GM12865 (cell line): ENCODE measurements around the gene ELOF1.
A peak's percentile ranks its signal among the peaks of the same experiment; 100 is the strongest.

ENCODE experiments used
- DNase-seq: peaks from one replicate; pipeline ENCODE4 v3.0.0; 2010; ENCODE audit warnings: low read depth
- H3K4me3 ChIP-seq: 2 replicates; pipeline ENCODE4 v1.5.1; 2011; ENCODE audit warnings: mild to moderate bottlenecking, low read depth, low read length, control low read depth
- CTCF ChIP-seq: IDR thresholded peaks from 2 replicates; pipeline ENCODE4 v1.5.1; 2011; ENCODE audit warnings: low read length, control low read depth, low read depth, inconsistent platforms; ENCODE audit not compliant: insufficient read depth; ENCODE audit errors: missing control alignments

ELOF1 gene

GRCh38 chr19:11552666-11553372 lies 6.2 kb downstream of the ELOF1 start:
- DNase-seq, result no peak
- no peak overlapping the region for H3K4me3 ChIP-seq
- TF ChIP-seq CTCF, result no peak

- TF ChIP-seq CTCF, result peak; percentile 37
- H3K4me3 ChIP-seq, result no peak overlapping the region
- DNase-seq, result no peak
These were observed 7.3 kb downstream of the ELOF1 start for GRCh38 chr19:11551603-11552235.

DNA sequence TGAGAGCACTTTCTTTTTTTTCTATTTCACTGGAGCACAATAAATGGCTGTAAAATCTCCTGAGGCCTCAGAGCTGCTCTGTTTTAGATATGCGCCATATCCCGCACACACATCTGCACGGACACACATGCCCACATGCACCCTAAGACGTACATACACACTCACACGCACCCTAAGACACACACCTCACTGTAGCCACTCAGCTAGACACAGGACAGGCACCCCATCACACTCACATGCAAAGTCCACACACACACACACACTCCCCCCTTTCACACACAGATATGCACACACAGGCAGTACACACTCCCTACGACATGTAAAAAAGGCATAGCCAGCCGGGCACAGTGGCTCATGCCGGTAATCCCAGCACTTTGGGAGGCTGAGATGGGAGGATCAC lies 8.8 kb downstream of the ELOF1 start:
- no peak for DNase-seq
- no peak for TF ChIP-seq CTCF
- no peak overlapping the region for H3K4me3 ChIP-seq

GRCh38 chr19:11549386-11549953 lies 9.6 kb downstream of the ELOF1 start:
- no peak for TF ChIP-seq CTCF
- DNase-seq, result no peak
- H3K4me3 ChIP-seq, result no peak overlapping the region

DNA sequence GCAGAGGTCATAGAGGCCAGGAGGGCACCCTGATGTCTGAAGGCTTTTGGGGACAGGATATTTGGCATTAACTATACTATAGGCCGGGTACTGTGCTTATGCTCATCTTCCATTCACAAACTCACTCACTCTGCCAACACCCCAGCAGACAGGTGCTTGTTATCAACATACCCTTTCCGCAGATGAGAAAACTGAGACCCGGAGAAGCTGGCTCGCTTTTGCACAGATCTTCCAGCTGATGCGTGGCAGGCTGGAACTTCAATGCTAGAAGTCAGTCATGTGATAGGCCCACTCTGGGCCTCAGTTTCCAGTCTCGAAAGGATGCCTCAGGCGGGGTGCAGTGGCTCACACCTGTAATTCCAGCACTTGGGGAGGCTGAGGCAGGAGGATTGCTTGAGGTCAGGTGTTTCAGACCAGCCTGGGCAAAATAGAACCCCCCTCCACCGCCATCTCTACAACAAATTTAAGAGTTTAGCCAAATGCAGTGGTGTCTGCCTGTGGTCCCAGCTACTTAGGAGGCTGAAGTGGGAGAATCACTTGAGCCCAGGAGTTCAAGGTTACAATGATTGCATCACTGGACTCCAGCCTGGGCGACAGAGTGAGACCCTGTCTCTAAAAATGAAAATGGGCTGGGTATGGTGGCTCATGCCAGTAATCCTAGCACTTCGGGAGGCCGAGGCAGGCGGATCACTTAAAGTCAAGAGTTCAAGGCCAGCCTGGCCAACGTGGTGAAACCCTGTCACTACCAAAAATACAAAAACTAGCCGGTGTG lies 10.9 kb downstream of the ELOF1 start:
- no peak overlapping the region for H3K4me3 ChIP-seq
- TF ChIP-seq CTCF, result no peak
- DNase-seq, result no peak

- DNase-seq, result peak; percentile 72
- TF ChIP-seq CTCF, result no peak
- no peak overlapping the region for H3K4me3 ChIP-seq
These were observed 17.8 kb downstream of the ELOF1 start for GRCh38 chr19:11541238-11541637.
